Measurements from ENCODE around the gene SHC2.
"Not testable (repeated sequence)": the region's sequence is repeated elsewhere in the genome, so short reads cannot be mapped to it uniquely, and the experiment has no call there.

The SHC2 gene

DNA sequence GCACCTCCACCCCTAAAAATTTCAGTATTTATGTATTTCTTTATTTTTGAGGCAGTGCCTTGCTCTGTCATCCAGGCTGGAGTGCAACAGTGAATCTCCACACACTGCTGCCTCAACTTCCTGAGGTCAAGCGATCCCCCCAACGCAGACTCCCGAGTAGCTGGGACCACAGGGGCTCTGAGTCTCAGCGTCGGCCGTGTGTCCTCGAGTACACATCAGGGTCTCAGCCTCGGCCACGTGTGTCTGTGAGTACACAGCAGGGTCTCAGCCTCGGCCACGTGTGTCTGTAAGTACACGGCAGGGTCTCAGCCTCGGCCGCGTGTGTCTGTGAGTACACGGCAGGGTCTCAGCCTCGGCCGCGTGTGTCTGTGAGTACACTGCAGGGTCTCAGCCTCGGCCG lies 73.1 kb downstream of the SHC2 start:
- DNase-seq, result no peak

DNA sequence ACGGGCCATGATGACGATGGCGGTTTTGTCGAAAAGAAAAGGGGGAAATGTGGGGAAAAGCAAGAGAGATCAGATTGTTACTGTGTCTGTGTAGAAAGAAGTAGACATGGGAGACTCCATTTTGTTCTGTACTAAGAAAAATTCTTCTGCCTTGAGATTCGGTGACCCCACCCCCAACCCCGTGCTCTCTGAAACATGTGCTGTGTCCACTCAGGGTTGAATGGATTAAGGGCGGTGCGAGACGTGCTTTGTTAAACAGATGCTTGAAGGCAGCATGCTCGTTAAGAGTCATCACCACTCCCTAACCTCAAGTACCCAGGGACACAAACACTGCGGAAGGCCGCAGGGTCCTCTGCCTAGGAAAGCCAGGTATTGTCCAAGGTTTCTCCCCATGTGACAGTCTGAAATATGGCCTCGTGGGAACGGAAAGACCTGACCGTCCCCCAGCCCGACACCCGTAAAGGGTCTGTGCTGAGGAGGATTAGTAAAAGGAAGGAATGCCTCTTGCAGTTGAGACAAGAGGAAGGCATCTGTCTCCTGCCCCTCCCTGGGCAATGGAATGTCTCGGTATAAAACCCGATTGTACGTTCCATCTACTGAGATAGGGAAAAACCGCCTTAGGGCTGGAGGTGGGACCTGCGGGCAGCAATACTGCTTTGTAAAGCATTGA lies 74.1 kb downstream of the SHC2 start:
- not testable (repeated sequence) for DNase-seq

DNA sequence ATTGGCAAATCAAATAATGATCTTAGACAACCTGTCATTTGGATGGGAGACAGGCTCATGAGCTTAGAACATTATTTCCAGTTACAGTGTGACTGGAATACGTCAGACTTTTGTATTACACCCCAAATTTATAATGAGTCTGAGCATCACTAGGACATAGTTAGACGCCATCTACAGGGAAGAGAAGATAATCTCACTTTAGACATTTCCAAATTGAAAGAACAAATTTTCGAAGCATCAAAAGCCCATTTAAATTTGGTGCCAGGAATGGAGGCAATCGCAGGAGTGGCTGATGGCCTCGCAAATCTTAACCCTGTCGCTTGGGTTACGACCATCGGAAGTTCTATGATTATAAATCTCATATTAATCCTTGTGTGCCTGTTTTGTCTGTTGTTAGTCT lies 74.6 kb downstream of the SHC2 start:
- DNase-seq, result not testable (repeated sequence)

DNA sequence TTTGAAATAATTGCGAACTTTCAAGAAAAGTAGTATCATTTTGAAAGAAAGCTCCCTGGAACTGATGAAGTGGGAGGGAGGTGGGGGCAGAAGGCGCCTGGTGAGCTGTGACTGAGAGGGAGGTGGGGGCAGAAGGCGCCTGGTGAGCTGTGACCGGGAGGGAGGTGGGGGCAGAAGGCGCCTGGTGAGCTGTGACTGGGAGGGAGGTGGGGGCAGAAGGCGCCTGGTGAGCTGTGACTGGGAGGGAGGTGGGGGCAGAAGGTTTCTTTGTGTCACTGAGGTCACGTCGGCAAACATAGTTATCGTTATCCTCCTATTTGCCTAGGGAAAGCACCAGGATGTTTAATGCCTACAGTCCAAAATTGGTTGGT lies 76.0 kb downstream of the SHC2 start:
- DNase-seq, result no peak

DNA sequence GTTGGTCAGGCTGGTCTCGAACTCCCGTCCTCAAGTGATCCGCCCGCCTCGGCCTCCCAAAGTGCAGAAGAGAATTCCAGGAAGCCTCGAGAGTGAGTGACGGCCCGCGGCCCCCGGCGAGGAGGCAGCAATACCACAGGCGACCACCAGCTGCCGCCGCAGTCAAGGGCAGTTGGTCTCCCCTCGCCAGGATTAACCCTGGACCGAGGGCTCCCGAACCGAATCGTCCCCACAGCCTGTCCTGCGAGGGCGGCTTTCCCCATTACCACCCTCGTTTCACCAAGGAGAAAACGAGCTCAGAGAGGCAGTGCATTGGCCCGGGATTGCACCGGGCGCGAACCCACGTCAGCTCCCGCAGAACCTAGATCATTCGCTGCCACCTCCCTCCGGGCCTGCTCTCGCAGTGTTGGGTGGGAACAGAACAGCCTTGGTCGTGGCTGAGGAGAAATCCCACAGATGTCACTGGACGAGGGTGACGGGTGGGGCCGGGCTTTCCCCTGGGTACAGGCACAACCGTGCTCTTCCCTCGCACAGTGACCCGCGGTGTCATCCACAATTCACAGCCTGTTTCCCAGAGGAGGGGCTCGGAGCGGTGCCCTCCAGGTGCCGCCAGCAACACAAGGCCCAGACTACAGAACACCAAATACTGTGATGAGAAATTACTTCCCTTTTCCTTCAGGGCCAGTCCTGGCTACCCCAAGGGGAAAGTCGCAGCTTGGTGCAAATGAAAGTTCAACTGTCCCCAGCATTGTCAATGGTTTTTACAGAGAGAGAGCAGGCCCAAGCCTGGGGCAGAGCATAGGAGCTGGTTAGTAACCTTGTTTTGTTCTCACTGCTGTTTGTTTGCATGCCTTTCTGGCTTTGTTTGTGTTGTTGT lies 76.7 kb downstream of the SHC2 start:
- peak; percentile 78 for DNase-seq

DNA sequence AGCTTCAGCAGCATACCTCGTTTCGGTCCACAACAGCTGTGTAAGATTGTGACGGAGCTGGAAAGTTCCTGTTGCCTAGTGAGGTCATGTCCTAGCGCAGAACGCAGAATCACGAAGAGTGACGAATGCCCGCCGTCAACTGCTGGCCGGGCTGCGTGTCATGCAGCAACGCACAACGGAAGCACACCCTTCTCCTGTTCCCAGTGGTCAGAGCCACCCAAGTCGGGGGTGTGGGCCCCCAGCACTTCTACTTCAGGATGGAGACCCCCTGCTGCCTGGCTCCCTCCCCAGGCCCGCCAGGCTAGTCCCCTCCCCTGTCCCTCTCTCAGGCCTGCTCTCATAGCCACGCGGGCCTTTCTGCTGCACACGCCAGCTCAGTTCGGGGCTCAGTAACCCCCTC lies 77.8 kb downstream of the SHC2 start:
- DNase-seq, result no peak

DNA sequence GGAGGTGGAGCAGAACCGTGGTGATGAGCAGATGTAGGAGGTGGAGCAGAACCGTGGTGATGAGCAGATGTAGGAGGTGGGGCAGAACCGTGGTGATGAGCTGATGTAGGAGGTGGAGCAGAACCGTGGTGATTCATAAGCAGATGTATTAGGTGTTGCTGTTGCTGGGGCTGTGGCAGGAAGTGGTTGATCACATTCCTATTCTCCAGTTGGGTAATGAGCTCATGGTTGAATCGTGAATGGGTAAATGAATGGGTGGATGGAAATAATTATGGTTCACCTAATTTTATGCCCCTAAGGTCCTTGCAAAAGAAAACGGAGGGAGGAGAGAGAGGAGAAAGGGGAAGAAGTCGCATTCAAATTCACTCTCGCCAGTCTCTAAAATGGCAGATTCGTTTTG lies 78.3 kb downstream of the SHC2 start:
- DNase-seq, result not testable (repeated sequence)

DNA sequence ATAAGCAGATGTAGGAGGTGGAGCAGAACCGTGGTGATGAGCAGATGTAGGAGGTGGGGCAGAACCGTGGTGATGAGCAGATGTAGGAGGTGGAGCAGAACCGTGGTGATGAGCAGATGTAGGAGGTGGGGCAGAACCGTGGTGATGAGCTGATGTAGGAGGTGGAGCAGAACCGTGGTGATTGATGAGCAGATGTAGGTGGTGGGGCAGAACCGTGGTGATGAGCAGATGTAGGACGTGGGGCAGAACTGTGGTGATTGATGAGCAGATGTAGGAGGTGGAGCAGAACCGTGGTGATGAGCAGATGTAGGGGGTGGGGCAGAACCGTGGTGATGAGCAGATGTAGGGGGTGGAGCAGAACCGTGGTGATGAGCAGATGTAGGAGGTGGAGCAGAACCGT lies 78.9 kb downstream of the SHC2 start:
- not testable (repeated sequence) for DNase-seq

DNA sequence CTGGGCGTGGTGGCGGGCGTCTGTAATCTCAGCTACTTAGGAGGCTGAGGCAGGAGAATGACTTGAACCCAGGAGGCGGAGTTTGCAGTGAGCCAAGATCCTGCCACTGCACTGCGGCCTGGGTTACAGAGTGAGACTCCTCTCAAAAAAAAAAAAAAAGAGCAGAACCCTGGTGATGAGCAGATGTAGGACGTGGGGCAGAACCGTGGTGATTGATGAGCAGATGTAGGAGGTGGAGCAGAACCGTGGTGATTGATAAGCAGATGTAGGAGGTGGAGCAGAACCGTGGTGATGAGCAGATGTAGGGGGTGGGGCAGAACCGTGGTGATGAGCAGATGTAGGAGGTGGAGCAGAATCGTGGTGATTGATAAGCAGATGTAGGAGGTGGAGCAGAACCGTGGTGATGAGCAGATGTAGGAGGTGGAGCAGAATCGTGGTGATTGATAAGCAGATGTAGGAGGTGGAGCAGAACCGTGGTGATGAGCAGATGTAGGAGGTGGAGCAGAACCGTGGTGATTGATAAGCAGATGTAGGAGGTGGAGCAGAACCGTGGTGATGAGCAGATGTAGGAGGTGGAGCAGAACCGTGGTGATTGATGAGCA lies 80.1 kb downstream of the SHC2 start:
- DNase-seq, result not testable (repeated sequence)

DNA sequence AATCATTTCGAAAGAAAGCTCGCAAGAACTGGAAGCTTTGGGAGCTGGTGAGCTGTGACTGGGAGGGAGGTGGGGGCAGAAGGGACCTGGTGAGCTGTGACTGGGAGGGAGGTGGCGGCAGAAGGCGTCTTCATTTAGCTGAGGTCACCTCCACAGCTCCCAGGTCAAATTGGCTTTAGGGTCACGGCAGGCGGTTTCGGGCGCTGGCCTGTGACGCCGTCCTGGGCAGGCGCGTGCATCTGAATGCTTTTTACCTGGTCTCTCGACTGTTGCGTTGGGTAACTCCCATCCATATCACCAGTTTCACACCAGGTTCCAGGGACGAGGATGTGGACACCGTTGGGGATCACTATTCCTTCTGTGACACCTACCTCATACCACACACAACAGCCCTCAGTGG lies 81.0 kb downstream of the SHC2 start:
- DNase-seq, result no peak

DNA sequence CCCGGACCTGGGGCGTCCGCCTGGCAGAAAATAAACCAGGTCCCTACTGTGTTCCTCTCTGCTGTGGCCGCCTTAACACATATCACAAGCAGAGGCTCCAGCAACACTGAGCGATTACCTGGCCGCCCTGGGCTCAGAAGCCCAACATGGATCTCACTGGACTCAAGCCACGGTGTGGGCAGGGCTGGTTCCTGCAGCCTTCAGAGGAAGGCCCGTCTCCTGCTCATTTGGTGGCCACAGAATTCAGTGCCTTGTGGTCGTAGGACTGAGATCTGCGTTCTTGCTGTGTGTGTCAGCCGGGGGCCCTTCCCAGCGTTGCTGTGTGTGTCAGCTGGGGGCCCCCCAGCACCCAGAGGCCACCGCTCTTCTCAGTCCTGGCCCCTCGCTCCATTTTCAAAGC lies 82.1 kb downstream of the SHC2 start:
- DNase-seq, result no peak

DNA sequence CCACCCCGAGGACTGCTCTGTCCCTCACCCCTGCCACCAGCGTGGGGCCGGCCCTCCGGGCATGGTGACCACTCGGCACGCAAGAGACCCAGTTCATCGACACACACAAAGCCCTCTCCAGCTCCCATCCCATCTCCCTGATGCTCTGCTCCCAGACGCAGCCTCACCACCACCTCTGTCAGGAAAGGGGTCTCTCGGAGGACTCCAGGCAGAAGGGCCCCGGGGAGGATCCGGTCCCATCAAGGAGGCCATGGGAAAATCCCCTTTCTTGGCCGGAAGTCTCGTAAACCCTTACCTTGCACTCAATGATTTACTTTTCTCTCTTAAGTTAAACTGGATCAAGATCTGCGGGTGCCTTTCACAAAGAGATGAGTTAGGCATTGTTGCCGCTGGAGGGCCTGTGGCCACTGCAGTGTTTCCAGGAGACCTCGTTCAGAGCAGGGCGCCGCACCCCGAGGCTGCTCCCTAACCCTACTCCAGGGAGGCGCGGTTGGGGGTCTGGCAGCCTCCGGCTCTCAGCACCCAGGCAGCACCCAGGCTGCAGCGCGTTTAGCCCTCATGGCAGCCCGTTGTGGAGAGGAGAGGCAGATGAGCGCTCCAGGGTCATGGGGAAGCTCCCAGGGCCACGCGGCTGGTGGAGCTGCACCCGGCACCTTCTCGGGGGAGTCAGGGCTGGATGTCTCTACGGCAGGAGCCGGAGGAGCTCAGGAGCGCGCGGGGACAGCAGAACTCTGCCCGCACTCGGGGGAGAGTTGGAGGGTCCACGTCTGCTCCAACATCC lies 82.8 kb downstream of the SHC2 start:
- no peak for DNase-seq

DNA sequence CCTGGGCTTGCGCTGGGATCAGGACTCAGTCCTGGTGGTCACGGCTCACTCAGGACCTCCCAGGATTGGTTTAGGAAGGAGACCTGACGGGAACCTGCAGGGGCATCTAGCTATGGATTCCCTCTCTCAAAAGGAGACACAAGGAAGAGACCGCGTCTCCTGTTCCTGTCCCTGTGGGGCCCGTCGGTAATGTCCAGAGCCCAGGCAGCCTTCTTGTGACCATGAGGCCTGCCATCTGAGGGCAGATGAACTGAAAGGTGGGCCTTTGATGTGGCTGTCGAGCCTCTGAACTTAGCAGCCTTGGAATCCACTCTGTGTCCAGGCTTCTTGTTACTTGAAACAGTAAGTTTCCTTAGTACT lies 84.7 kb downstream of the SHC2 start:
- no peak for DNase-seq

DNA sequence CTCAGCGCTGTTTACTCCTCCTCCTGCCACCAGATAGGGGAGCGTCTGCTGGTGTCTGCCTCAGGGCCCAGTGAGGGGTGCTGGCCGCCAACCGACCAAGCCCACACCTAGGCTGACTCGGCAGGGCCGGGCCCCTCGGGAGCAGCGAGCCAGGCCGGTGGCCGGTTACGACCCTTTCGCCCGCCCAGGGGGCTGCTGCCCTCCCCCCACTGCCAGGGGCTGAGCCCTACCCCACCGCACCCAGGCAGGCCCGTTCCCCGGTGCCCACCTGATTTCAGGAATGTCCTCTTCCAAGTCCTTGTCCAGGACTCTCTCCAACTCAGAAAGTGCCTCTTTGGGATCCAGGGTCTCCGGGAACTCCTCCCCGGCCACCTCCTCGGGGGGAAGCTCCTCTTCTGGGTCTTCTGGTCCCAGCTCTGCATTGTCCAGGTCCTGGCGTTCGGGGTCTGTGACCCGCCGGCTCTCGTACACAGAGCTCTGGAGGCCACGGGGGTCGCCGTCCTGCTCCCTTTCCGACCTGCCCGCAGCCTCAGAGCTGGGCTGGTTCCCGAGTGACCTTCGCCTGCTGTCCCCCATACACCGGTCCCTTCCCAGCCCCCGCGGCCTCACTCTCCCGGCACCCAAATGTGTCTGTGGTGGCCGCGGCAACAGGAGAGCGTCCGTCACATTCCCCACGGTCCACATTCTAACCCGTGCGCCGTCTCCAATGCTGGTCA lies 85.3 kb downstream of the SHC2 start:
- DNase-seq, result no peak

DNA sequence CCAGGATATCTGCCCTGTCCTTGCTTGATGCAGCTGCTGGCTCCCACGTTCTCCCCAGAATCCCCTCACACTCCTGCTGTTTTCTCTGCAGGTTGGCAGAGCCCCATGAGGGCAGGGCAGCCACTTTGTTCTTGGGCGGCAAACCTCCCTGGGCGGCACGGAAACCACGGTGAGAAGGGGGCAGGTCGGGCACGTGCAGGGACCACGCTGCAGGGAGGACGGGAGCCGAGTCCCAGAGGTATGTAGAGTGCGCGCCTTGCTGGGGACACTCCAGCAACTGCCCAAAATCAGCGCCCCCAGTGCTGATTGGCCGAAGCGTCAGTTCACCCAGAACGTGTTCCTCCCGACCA lies 86.0 kb downstream of the SHC2 start:
- DNase-seq, result no peak

DNA sequence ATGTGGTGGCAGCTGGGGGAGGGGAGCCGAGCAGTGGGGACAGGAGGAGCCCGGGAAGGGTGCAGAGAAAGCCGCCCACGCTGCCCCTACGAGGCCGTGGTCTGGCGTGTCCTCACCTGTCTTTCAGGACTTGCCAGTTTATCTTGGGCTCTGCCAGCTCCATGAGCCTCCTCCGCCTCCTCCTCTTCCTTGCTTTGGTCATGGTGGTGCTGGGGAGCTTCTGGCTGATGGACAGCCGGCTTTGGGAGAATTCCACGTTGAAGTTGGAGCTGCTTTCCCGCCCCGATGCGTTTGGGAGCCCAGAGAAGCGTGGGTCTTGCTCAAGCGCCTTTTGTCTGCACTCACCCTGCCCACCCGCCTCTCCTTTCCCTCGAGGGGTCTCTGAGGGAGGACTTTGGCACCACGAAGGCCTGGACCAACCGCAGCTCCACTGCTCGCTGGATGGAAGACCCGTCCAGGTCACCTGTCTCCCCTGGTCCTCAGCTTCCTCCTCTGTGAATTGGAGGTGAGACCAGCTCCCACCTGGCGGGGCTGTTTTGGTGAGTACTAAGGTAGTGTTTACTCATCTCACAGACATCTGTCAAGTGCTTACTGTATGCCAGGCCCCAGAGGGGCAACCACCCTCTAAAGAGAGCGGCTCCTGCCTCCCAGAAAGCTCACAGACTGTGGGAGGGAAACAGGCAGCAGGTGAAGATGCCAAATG lies 86.5 kb downstream of the SHC2 start:
- DNase-seq, result no peak

DNA sequence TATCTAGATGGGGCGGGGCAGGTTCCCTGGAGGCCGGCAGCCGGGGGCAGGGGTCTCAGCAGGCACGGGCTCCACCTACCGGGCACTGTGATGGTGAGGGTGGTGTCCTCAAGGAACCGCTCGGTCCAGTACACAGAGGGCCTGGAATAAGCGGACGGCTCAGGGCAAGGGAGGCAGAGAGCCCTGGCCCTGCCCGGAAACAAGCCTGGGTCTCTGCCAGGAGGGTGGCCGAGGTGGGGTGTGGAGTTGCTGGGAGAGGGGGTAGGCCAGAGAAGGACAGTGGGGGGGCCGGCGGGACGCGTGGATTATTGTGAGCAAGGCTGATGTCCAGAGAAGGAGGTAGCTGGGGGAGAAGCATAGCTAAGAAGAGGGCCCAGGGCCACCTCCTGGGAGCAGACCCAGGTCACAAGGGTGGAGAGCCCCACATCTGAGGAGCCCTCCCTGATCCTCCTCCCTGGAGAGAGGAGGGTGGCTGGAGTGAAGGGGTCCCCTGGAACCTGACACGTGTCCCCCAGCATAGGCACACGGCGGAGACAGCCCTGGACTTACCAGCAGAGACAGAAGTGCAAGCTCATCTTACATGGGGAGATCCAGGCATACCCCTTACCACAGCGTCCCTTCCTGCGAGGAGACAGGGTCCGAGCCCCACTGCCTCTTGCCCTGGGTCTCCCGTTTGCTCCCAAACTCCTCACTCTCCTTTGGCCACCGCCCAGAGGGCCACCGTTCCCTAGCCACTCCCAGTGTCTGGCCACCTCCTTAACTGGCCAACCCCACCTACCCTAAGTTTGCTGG lies 87.2 kb downstream of the SHC2 start:
- DNase-seq, result peak; percentile 40

DNA sequence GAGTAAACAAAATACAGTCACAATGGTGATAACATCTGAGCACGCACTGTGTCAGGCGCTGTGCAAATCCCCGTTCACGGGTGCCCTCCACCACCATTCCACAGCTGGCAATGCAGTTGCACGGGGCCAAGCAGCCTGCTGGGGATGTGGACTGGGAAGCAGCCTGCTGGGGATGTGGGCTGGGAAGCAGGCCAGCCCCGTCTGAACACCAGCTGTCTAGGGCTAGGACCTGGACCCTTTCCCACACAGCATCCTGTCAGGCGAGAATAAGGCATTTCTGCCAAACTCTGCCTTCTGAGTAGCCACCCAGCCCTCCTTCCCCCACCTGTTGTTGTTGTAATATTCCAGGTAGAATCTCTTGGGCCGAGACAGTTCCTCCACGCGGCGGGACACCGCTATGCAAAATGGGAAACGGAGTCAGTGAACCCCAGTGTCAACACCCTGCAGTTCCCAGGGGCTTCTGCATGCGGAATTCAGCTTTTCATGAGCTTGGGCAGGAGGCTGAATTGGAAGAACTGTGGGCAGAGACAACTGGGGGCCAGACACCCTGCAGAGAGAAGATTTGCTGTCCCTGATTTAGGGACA lies 88.4 kb downstream of the SHC2 start:
- DNase-seq, result peak; percentile 39

DNA sequence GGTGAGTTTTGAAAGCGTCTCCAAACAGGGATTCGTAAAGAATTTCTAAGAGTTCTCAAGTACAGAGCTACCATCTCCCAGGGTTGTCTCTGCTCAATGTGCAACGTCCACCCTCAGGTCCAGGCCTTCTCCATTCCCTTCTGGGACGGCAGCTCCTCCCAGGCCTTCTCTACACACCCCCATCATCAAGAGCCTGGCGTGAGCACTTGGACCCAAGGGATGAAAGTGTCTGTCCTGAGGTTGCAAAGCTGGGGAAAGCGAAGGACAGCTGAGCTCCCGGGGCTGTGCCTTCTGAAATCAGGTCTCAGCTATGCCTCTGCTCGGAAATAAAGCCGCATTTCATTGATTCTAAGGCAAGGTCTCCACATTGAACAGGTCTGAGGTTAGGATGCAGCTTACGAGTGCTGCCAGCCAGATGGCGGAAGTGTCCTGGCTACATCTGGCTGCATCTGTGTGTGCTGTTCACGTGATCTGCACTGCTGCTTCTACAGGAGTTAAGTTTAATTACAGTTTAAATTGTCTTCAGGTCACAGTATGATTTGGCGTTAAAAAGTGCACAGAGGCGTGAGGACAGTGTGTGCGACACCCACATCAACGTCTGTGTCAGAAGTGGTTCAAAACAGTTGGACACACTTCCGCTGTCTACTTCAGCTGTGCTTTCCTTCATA lies 89.2 kb downstream of the SHC2 start:
- peak; percentile 45 for DNase-seq

DNA sequence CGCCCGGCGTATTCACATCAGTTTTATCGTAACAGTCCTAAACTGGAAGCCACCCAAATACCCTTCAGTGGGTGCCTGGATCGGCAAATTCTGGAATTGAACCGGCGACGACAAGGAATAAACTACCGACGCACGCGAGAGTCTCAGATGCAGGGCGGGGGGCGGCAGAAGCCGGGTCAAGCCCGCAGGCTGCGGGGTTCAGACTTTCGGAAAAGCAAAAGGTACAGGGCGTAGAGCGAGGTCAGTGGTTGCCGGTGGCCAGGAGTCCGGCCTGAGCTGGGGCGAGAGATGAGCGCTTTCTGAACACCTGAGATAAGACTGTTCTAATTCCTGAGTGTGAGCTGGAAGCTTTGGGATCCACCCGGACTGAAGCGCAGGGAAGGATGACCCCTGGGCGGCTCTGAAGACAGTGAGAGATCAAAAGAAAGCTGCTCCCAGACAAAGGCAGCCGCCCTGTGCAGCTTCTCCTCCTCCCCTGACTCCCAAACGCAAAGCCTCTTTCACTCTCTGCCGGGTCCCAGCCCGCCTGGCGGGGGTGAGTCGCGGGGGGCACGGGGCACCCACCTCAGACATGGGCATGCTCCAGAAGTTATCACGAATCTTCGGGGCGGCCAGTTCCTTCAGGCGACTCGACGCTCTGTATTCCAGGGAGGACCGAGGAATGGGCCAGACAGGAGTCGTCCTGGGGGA lies 90.0 kb downstream of the SHC2 start:
- peak; percentile 31 for DNase-seq

All from islet precursor cell (in vitro differentiated cells).